GM21529 (cell line): Measurements from ENCODE around the gene VLDLR.

Source experiments
- ATAC-seq: cut with Tn5 transposase; IDR thresholded peaks from one replicate; pipeline ENCODE4 v1.9.1; 2021; ENCODE audit not compliant: unreplicated experiment

VLDLR gene

GRCh38 chr9:2621722-2622460, at the start of gene VLDLR:
Gene VLDLR, plus strand, starts transcription at chr9:2621787. Its CDS starts 403 bp downstream, at chr9:2622190.
- ATAC-seq, result peak; percentile 41

GRCh38 chr9:2574203-2574602, 47.4 kb upstream of the VLDLR start:
- ATAC-seq, result no peak

GRCh38 chr9:2576631-2577030, 45.0 kb upstream of the VLDLR start:
- ATAC-seq, result no peak

GRCh38 chr9:2583308-2584013, 38.1 kb upstream of the VLDLR start:
- no peak for ATAC-seq

- ATAC-seq, result no peak
Observed at GRCh38 chr9:2591967-2592366, 29.6 kb upstream of the VLDLR start.

GRCh38 chr9:2593744-2594143, 27.8 kb upstream of the VLDLR start:
- no peak for ATAC-seq

GRCh38 chr9:2595973-2596372, 25.6 kb upstream of the VLDLR start:
- ATAC-seq, result no peak

- ATAC-seq, result no peak
Observed at GRCh38 chr9:2597483-2597882, 24.1 kb upstream of the VLDLR start.

GRCh38 chr9:2599896-2600295, 21.7 kb upstream of the VLDLR start:
- no peak for ATAC-seq

- ATAC-seq, result no peak
Observed at GRCh38 chr9:2600307-2600706, 21.3 kb upstream of the VLDLR start.

- ATAC-seq, result peak; percentile 52
Observed at GRCh38 chr9:2601785-2602378, 19.7 kb upstream of the VLDLR start.

GRCh38 chr9:2602704-2603116, 18.9 kb upstream of the VLDLR start:
- ATAC-seq, result peak; percentile 71

GRCh38 chr9:2603621-2604020, 18.0 kb upstream of the VLDLR start:
- ATAC-seq, result no peak

- no peak for ATAC-seq
Observed at GRCh38 chr9:2605246-2605645, 16.3 kb upstream of the VLDLR start.

GRCh38 chr9:2608276-2608675, 13.3 kb upstream of the VLDLR start:
- no peak for ATAC-seq

- no peak for ATAC-seq
Observed at GRCh38 chr9:2610985-2611384, 10.6 kb upstream of the VLDLR start.

- no peak for ATAC-seq
Observed at GRCh38 chr9:2611961-2612360, 9.6 kb upstream of the VLDLR start.

GRCh38 chr9:2613730-2614271, 7.8 kb upstream of the VLDLR start:
- no peak for ATAC-seq

- ATAC-seq, result no peak
Observed at GRCh38 chr9:2615497-2615896, 6.1 kb upstream of the VLDLR start.

- peak; percentile 47 for ATAC-seq
Observed at GRCh38 chr9:2616692-2617377, 4.8 kb upstream of the VLDLR start.

- ATAC-seq, result no peak
Observed at GRCh38 chr9:2618289-2618688, 3.3 kb upstream of the VLDLR start.
